Measurements from ENCODE around the gene B3GALT6.
"Not testable (repeated sequence)": the region's sequence is repeated elsewhere in the genome, so short reads cannot be mapped to it uniquely, and the experiment has no call there.

B3GALT6 gene

GRCh38 chr1:1191734-1192133 is 40.3 kb upstream of the B3GALT6 start:
- H3K27ac ChIP-seq (ENCODE audit: extremely low read depth, low read depth, low read length) = no peak overlapping the region
- ChIA-PET POLR2A (no interaction called here), CTCF (no interaction called here)
- TF ChIP-seq GFI1B (tag by site-specific recombination; IDR thresholded peaks at IDR 0.05) (no peak), SETDB1 (IDR thresholded peaks at IDR 0.05; ENCODE audit: insufficient read length, low read length) (peak; percentile 46)
- no peaks in the 10 kb centered on the region for H3K4me1 ChIP-seq (ENCODE audit: control insufficient read depth, insufficient read depth, low read length)
- H3K9me3 ChIP-seq (ENCODE audit: control insufficient read depth, insufficient read depth, low read depth, low read length) = no peaks in the 10 kb centered on the region
- H3K4me3 ChIP-seq (ENCODE audit: low read depth, low read length) = no peak overlapping the region
- no peaks in the 10 kb centered on the region for H3K36me3 ChIP-seq (ENCODE audit: control insufficient read depth in 2 of 2, insufficient read depth in 1 of 2, low read length in 2 of 2)

GRCh38 chr1:1194723-1195122 is 37.3 kb upstream of the B3GALT6 start:
- no peak overlapping the region for H3K4me3 ChIP-seq (ENCODE audit: low read depth, low read length)
- no peaks in the 10 kb centered on the region for H3K9me3 ChIP-seq (ENCODE audit: control insufficient read depth, insufficient read depth, low read depth, low read length)
- POLR2A ChIA-PET = interaction anchor here (0.6 kb wide), 1 partner anchor 331 kb away, joined by 4 read pairs; no protein-coding TSS in a partner anchor
- CTCF ChIA-PET = interaction anchor here (1.3 kb wide), 1 partner anchor 72 kb away, joined by 5 read pairs; no protein-coding TSS in a partner anchor
- TF ChIP-seq KLF9 (tag by site-specific recombination; IDR thresholded peaks at IDR 0.05; ENCODE audit: low read depth) (peak; percentile 22; the same call in 1 of the 2 replicates), ZNF449 (tag by site-specific recombination; IDR thresholded peaks at IDR 0.05) (no peak), TRIM28 (IDR thresholded peaks at IDR 0.05; ENCODE audit: borderline replicate concordance, low read length) (peak; percentile 30; the same call in 1 of the 2 replicates), ZNF76 (tag by site-specific recombination; IDR thresholded peaks at IDR 0.05; ENCODE audit: borderline replicate concordance, low read depth) (peak; percentile 36; the same call in 1 of the 2 replicates), ZNF133 (tag by site-specific recombination; IDR thresholded peaks at IDR 0.05) (peak; percentile 98), SETDB1 (IDR thresholded peaks at IDR 0.05; ENCODE audit: insufficient read length, low read length) (peak; percentile 77), ZNF26 (tag by site-specific recombination; IDR thresholded peaks at IDR 0.05) (0 out of 2 replicates have a peak, but pooled peaks have one; percentile 19), KLF8 (tag by site-specific recombination; IDR thresholded peaks at IDR 0.05) (peak; percentile 53; the same call in 1 of the 2 replicates), ZSCAN30 (tag by site-specific recombination; IDR thresholded peaks at IDR 0.05) (no peak)
- H3K27ac ChIP-seq (ENCODE audit: extremely low read depth, low read depth, low read length) = no peak overlapping the region
- no peaks in the 10 kb centered on the region for H3K36me3 ChIP-seq (ENCODE audit: control insufficient read depth in 2 of 2, insufficient read depth in 1 of 2, low read length in 2 of 2)
- no peaks in the 10 kb centered on the region for H3K4me1 ChIP-seq (ENCODE audit: control insufficient read depth, insufficient read depth, low read length)

- H3K4me1 ChIP-seq (ENCODE audit: control insufficient read depth, insufficient read depth, low read length); H3K4me3 ChIP-seq (ENCODE audit: low read depth, low read length); POLR2A ChIA-PET; CTCF ChIA-PET; H3K36me3 ChIP-seq (ENCODE audit: control insufficient read depth in 2 of 2, insufficient read depth in 1 of 2, low read length in 2 of 2); H3K27ac ChIP-seq (ENCODE audit: extremely low read depth, low read depth, low read length); H3K9me3 ChIP-seq (ENCODE audit: control insufficient read depth, insufficient read depth, low read depth, low read length): not testable (repeated sequence)
These were observed 36.3 kb upstream of the B3GALT6 start for GRCh38 chr1:1195726-1196125.

GRCh38 chr1:1196431-1197187 is 35.4 kb upstream of the B3GALT6 start:
- H3K9me3 ChIP-seq (ENCODE audit: control insufficient read depth, insufficient read depth, low read depth, low read length) = no peaks in the 10 kb centered on the region
- H3K36me3 ChIP-seq (ENCODE audit: control insufficient read depth in 2 of 2, insufficient read depth in 1 of 2, low read length in 2 of 2) = no peaks in the 10 kb centered on the region
- H3K27ac ChIP-seq (ENCODE audit: extremely low read depth, low read depth, low read length) = no peak overlapping the region
- ChIA-PET CTCF (no interaction called here), POLR2A (no interaction called here)
- TF ChIP-seq ZNF404 (tag by site-specific recombination; IDR thresholded peaks at IDR 0.05) (no peak), INSM2 (tag by site-specific recombination; IDR thresholded peaks at IDR 0.05) (no peak), ZNF621 (tag by site-specific recombination; IDR thresholded peaks at IDR 0.05) (no peak), YY2 (tag by site-specific recombination; IDR thresholded peaks at IDR 0.05) (no peak), FEZF1 (tag by site-specific recombination; IDR thresholded peaks at IDR 0.05) (no peak), ZBTB48 (tag by site-specific recombination; IDR thresholded peaks at IDR 0.05) (no peak), ZIC2 (tag by site-specific recombination; IDR thresholded peaks at IDR 0.05) (no peak), ZNF138 (tag by site-specific recombination; IDR thresholded peaks at IDR 0.05; ENCODE audit: borderline replicate concordance) (no peak), ZNF677 (tag by site-specific recombination; IDR thresholded peaks at IDR 0.05) (no peak), ZNF791 (tag by site-specific recombination; IDR thresholded peaks at IDR 0.05) (no peak)
- no peak overlapping the region for H3K4me3 ChIP-seq (ENCODE audit: low read depth, low read length)
- no peaks in the 10 kb centered on the region for H3K4me1 ChIP-seq (ENCODE audit: control insufficient read depth, insufficient read depth, low read length)
